ENCODE results near the gene CMYA5. TPM values are rescaled to one million over a fixed set of nuclear protein-coding genes. Genes with fewer than 3 reads are reported as not detected.
A peak's percentile ranks its signal among the peaks of the same experiment; 100 is the strongest.
"Not testable (repeated sequence)": the region's sequence is repeated elsewhere in the genome, so short reads cannot be mapped to it uniquely, and the experiment has no call there.

Gene CMYA5
- total RNA-seq, 4 donors from 2014 or later: 4.7 to 8.1 (median 6.1) TPM

GRCh38 chr5:79702606-79703380 lies 13.2 kb downstream of the CMYA5 start:
- Histone ChIP-seq H3K4me1 (peaks cover 0 to 5% (median 0%) of the 10 kb centered on the region in 4 donors), H3K4me3 (no peak overlapping the region), H3K9me3 (peaks cover 0 to 13% (median 0%) of the 10 kb centered on the region in 4 donors), H3K27ac (no peak overlapping the region), H3K36me3 (no peaks in the 10 kb centered on the region), H3K27me3 (no peaks in the 10 kb centered on the region)
- DNase-seq (ENCODE audit: low spot score in 2 of 2): no peak
- 34 to 50% methylated on average over 3 of the region's 3 CpGs for WGBS, 2 donors
- TF ChIP-seq CTCF (IDR thresholded peaks at IDR 0.05) (peak in 3 of 5 experiments; percentile 8 to 26 (median 23)), EP300 (IDR thresholded peaks at IDR 0.05) (no peak)

- H3K4me1 ChIP-seq: peaks cover 0 to 5% (median 0%) of the 10 kb centered on the region in 4 donors
- peaks cover 0 to 13% (median 0%) of the 10 kb centered on the region in 4 donors for H3K9me3 ChIP-seq
- H3K27me3 ChIP-seq: no peaks in the 10 kb centered on the region
- H3K27ac ChIP-seq: no peak overlapping the region
- no peak for TF ChIP-seq EP300 (IDR thresholded peaks at IDR 0.05)
- no peak for TF ChIP-seq CTCF (IDR thresholded peaks at IDR 0.05)
- no peak for TF ChIP-seq POLR2A (IDR thresholded peaks at IDR 0.05)
- H3K36me3 ChIP-seq: no peaks in the 10 kb centered on the region
- no peak for DNase-seq (ENCODE audit: low spot score in 2 of 2)
- 58 to 80% methylated on average over 1 of the region's 1 CpG for WGBS, 2 donors
- no peak overlapping the region for H3K4me3 ChIP-seq
These were observed 13.7 kb downstream of the CMYA5 start for GRCh38 chr5:79703381-79703645.

- peaks cover 0 to 13% (median 0%) of the 10 kb centered on the region in 4 donors for H3K9me3 ChIP-seq
- DNase-seq (ENCODE audit: low spot score in 2 of 2): no peak
- no peak for TF ChIP-seq POLR2A (IDR thresholded peaks at IDR 0.05)
- TF ChIP-seq EP300 (IDR thresholded peaks at IDR 0.05): no peak
- TF ChIP-seq CTCF (IDR thresholded peaks at IDR 0.05): no peak
- H3K27me3 ChIP-seq: no peaks in the 10 kb centered on the region
- no peak overlapping the region for H3K27ac ChIP-seq
- peaks cover 0 to 5% (median 0%) of the 10 kb centered on the region in 4 donors for H3K4me1 ChIP-seq
- no peak overlapping the region for H3K4me3 ChIP-seq
- no peaks in the 10 kb centered on the region for H3K36me3 ChIP-seq
These were observed 14.9 kb downstream of the CMYA5 start for GRCh38 chr5:79704553-79704952.

GRCh38 chr5:79705632-79706031 lies 16.0 kb downstream of the CMYA5 start:
- peaks cover 0 to 13% (median 0%) of the 10 kb centered on the region in 4 donors for H3K9me3 ChIP-seq
- H3K36me3 ChIP-seq: no peaks in the 10 kb centered on the region
- H3K27ac ChIP-seq: no peak overlapping the region
- DNase-seq (ENCODE audit: low spot score in 2 of 2): no peak
- H3K4me1 ChIP-seq: peaks cover 0 to 5% (median 0%) of the 10 kb centered on the region in 4 donors
- H3K27me3 ChIP-seq: no peaks in the 10 kb centered on the region
- TF ChIP-seq POLR2A (IDR thresholded peaks at IDR 0.05) (no peak), CTCF (IDR thresholded peaks at IDR 0.05) (no peak), EP300 (IDR thresholded peaks at IDR 0.05) (no peak)
- no peak overlapping the region for H3K4me3 ChIP-seq
- WGBS, 2 donors: 89 to 100% methylated on average over 3 of the region's 3 CpGs

- not testable (repeated sequence) for H3K4me3 ChIP-seq; DNase-seq (ENCODE audit: low spot score in 2 of 2); H3K27ac ChIP-seq; H3K27me3 ChIP-seq; H3K4me1 ChIP-seq; H3K36me3 ChIP-seq
- WGBS, 2 donors: 81 to 97% methylated on average over 8 of the region's 8 CpGs
- H3K9me3 ChIP-seq: peaks cover 0 to 13% (median 0%) of the 10 kb centered on the region in 4 donors
These were observed 16.7 kb downstream of the CMYA5 start for GRCh38 chr5:79706317-79706716.

Measured in tibial nerve (tissue), 4 donors.